Lung (tissue), 12 donors: ENCODE measurements around the gene AMZ1. TPM values are rescaled to one million over a fixed set of nuclear protein-coding genes. Genes with fewer than 3 reads are reported as not detected.

Experiments
- ATAC-seq: fragments of 200-7000 bp; cut with Tn5 transposase; one replicate; pipeline ENCODE4 v1.9.1; 2020; ENCODE audit warnings: moderate number of reproducible peaks; ENCODE audit not compliant: insufficient read depth, low FRiP score
- DNase-seq, 3 donors: peaks; one replicate each; pipeline ENCODE4 v3.0.0-alpha.2; 2013 to 2017
- H3K27ac ChIP-seq, 2 donors: one replicate each; pipeline ENCODE4 v1.5.1; 2013; ENCODE audit warnings: mild to moderate bottlenecking in 2 of 2, moderate library complexity in 2 of 2, control low read depth in 1 of 2, inconsistent platforms in 1 of 2, low read depth in 1 of 2, low read length in 1 of 2
- H3K27me3 ChIP-seq, 3 donors: one replicate each; pipeline ENCODE4 v1.5.1; 2013; ENCODE audit warnings: low read length in 2 of 3; ENCODE audit not compliant: control insufficient read depth in 3 of 3, insufficient read depth in 3 of 3
- H3K36me3 ChIP-seq, 4 donors: one replicate each; pipeline ENCODE4 v1.5.1; 2013; ENCODE audit warnings: low read length in 4 of 4, mild to moderate bottlenecking in 1 of 4, moderate library complexity in 1 of 4; ENCODE audit not compliant: control insufficient read depth in 4 of 4, insufficient read depth in 4 of 4
- H3K4me1 ChIP-seq, 5 donors: one replicate each; pipeline ENCODE4 v1.5.1; 2013; ENCODE audit warnings: low read length in 5 of 5, mild to moderate bottlenecking in 2 of 5, moderate library complexity in 1 of 5; ENCODE audit not compliant: control insufficient read depth in 5 of 5, insufficient read depth in 5 of 5
- H3K4me3 ChIP-seq: one replicate; pipeline ENCODE4 v1.5.1; 2013; ENCODE audit warnings: mild to moderate bottlenecking, control low read depth, moderate library complexity
- H3K9ac ChIP-seq, 2 donors: one replicate each; pipeline ENCODE4 v1.5.1; 2013; ENCODE audit warnings: low read length in 2 of 2, control low read depth in 1 of 2; ENCODE audit not compliant: insufficient read depth in 1 of 2
- H3K9me3 ChIP-seq, 4 donors: one replicate each; pipeline ENCODE4 v1.5.1; 2013; ENCODE audit warnings: low read length in 3 of 4, mild to moderate bottlenecking in 1 of 4, moderate library complexity in 1 of 4; ENCODE audit not compliant: control insufficient read depth in 4 of 4, insufficient read depth in 3 of 4
- CTCF ChIP-seq: IDR thresholded peaks from 2 replicates; pipeline ENCODE4 v1.5.1; 2012; ENCODE audit warnings: mild to moderate bottlenecking; ENCODE audit errors: control extremely low read depth, extremely low read depth
- WGBS, 2 donors: extraction: QIAGEN DNeasy Blood & Tissue Kit; methylation state at CpG; one replicate each; pipeline ENCODE4 v1.1.7; 2013; 5-methylcytosine and 5-hydroxymethylcytosine counted together
- polyA plus RNA-seq, 2 donors: library from polyadenylated mRNA; stranded (reverse); fragments of 200-250 nt; gene quantifications; one replicate each; pipeline ENCODE4 v1.2.1, GENCODE V29; 2013
- total RNA-seq, 2 donors: library from RNA; depleted of rRNA in 1 of 2; stranded (reverse); fragments of >200 nt in 1 of 2; gene quantifications; one replicate each; pipeline ENCODE4 v1.2.1, GENCODE V29; 2014 to 2021
- donor health status: control.
- donor health status: control.
- donor health status: Bipolar disorder and iron deficiency.
- donor health status: healthy.
- donor health status: DM: yes; HTN: yes; CAD: no.

Gene AMZ1
- total and polyA plus RNA-seq, 4 donors, result 0.13 to 8.3 (median 0.52) TPM

DNA sequence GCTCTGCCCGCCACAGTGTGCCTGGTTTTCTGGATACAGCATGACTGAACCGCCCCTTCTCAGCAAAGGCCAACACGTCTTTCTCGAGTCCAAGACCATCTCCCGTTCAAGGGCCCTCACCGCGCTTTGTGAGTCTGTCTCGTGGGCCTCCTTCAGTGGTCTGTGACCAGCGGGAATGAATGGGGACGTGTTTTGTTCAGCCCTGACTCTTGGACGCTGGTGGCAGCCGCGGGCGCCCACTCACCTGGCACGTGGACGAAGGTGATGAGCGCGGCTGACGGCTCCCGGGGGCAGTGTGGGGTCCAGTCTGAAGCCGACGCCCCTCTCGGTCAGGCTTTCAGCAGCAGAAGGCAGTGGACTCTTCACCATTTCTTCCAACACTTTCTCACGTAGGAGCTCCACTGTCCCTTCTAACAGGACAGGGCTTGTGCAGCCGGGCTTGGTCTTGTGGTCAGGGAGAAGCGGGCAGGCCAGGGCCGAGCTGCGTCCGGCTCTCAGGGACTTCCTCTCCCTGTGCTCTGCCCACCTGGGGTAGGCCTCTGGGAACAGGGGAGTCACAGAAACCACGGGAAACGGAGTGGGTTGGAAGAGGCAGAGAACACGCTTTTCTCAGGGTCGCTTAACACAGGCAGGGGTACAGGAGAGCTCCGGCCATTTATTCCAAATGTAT lies 30.4 kb downstream of the AMZ1 start:
- Histone ChIP-seq H3K27ac (no peak overlapping the region), H3K36me3 (peaks cover 0 to 6% (median 4%) of the 10 kb centered on the region in 4 donors), H3K4me1 (peaks cover 0 to 41% (median 12%) of the 10 kb centered on the region in 5 donors), H3K27me3 (no peaks in the 10 kb centered on the region), H3K4me3 (no peak overlapping the region), H3K9ac (no peak overlapping the region), H3K9me3 (no peaks in the 10 kb centered on the region)
- ATAC-seq (no peak), DNase-seq (no peak)
- 82 to 87% methylated on average over 34 of the region's 34 CpGs for WGBS, 2 donors
- no peak for TF ChIP-seq CTCF

DNA sequence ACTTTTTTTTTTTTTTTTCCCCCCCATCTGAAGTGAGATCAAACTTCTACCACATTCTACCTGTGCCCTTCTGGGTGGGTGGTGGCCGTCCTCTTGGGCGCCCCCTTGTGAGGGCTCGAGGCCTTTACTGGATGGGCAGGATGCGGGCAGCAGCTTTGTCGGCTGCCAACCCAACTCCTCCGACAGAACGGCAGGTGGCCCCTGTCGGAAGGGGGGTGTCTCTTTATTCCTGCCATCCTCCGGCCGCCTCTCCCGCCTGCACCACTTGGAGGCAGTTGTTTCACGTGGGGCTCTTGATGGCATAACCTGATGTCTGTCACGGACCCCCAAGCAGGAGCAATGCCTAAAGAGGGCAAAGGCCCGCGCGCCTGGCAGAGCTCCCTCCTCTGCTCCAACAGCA lies 31.0 kb downstream of the AMZ1 start:
- Histone ChIP-seq H3K27me3 (no peaks in the 10 kb centered on the region), H3K4me3 (no peak overlapping the region), H3K27ac (no peak overlapping the region), H3K9ac (no peak overlapping the region), H3K9me3 (no peaks in the 10 kb centered on the region), H3K36me3 (peaks cover 0 to 6% (median 4%) of the 10 kb centered on the region in 4 donors), H3K4me1 (peaks cover 0 to 38% (median 12%) of the 10 kb centered on the region in 5 donors)
- WGBS, 2 donors, result 59 to 74% methylated on average over 16 of the region's 16 CpGs
- ATAC-seq, result no peak
- no peak for DNase-seq
- no peak for TF ChIP-seq CTCF

GRCh38 chr7:2720024-2720423 lies 32.0 kb downstream of the AMZ1 start:
- no peak overlapping the region for H3K4me3 ChIP-seq
- no peak for ATAC-seq
- no peaks in the 10 kb centered on the region for H3K27me3 ChIP-seq
- H3K9ac ChIP-seq, result no peak overlapping the region
- H3K4me1 ChIP-seq, result peaks cover 0 to 36% (median 12%) of the 10 kb centered on the region in 5 donors
- no peak for DNase-seq
- TF ChIP-seq CTCF, result no peak
- 88 to 95% methylated on average over 16 of the region's 16 CpGs for WGBS, 2 donors
- H3K27ac ChIP-seq, result no peak overlapping the region
- H3K36me3 ChIP-seq, result peaks cover 0 to 11% (median 5%) of the 10 kb centered on the region in 4 donors
- no peaks in the 10 kb centered on the region for H3K9me3 ChIP-seq

- WGBS, 2 donors, result 93 to 96% methylated on average over 19 of the region's 19 CpGs
- Histone ChIP-seq H3K36me3 (peaks cover 0 to 16% (median 7%) of the 10 kb centered on the region in 4 donors), H3K4me1 (peaks cover 0 to 18% (median 6%) of the 10 kb centered on the region in 5 donors), H3K27ac (no peak overlapping the region), H3K27me3 (no peaks in the 10 kb centered on the region), H3K9me3 (no peaks in the 10 kb centered on the region), H3K9ac (no peak overlapping the region), H3K4me3 (no peak overlapping the region)
- ATAC-seq (no peak), DNase-seq (no peak)
- no peak for TF ChIP-seq CTCF
These were observed 33.8 kb downstream of the AMZ1 start for GRCh38 chr7:2721842-2722241.
